Suprapubic skin (tissue), 3 donors: ENCODE data around the gene COIL.

Experiments
- CTCF ChIP-seq, 2 donors: fragments of 200-600 bp in 1 of 2; fragments of 450-650 bp in 1 of 2; sonication (generic) in 1 of 2; IDR thresholded peaks; one replicate each; pipeline ENCODE4 v1.5.1; 2016 to 2019; ENCODE audit warnings: antibody characterized with exemption in 2 of 2, mild to moderate bottlenecking in 1 of 2, moderate library complexity in 1 of 2
- POLR2A ChIP-seq, 2 donors: fragments of 450-650 bp; IDR thresholded peaks; one replicate each; pipeline ENCODE4 v1.6.1; 2017; ENCODE audit warnings: antibody characterized with exemption in 2 of 2, mild to moderate bottlenecking in 2 of 2, moderate library complexity in 2 of 2

GRCh38 chr17:56891751-56892150 is 69.1 kb downstream of the COIL start:
- TF ChIP-seq CTCF (IDR thresholded peaks at IDR 0.05): peak; percentile 14 to 43
- TF ChIP-seq POLR2A (IDR thresholded peaks at IDR 0.05): no peak
